ENCODE measurements around the gene TRIM33. TPM values are rescaled to one million over a fixed set of nuclear protein-coding genes. Genes with fewer than 3 reads are reported as not detected.

TRIM33 gene
- total and polyA plus RNA-seq, 2 of the 8 experiments (the other 6 are each of a cell fraction or from before 2014, with no cell fraction given), result 17.1 to 52.3 TPM

DNA sequence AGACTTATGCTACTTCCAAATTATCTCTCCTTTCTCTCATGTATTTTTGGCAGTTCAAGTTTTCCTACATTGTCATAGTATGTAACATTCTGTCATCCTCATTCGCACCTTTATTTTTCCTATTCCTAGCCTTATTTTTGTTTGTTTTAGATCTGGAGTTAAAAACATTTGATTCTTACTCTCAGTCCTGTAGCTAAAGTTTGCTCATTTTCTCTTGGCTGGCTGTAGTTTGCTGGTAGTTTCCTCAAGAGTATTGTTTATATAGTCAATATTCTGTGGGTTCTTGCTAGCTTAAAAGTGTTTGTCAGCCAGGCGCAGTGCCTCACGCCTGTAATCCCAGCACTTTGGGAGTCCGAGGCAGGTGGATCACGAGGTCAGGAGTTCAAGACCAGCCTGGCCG lies 29.8 kb upstream of the TRIM33 start:
- H3K4me2 ChIP-seq (ENCODE audit: insufficient read depth in 1 of 2, low read depth in 2 of 2, low read length in 2 of 2), result no peak overlapping the region
- no peak overlapping the region for H3K23ac ChIP-seq (ENCODE audit: insufficient read length)
- no peak overlapping the region for H2BK5ac ChIP-seq (ENCODE audit: low read depth, low read length)
- POLR2A ChIA-PET (ENCODE audit: partially characterized antibody), result no interaction called here
- no peak overlapping the region for H3K14ac ChIP-seq (ENCODE audit: insufficient read length)
- TF ChIP-seq GTF2F1 (IDR thresholded peaks at IDR 0.05; ENCODE audit: borderline replicate concordance, low read depth, low read length), result no peak
- TF ChIP-seq EZH2 (IDR thresholded peaks at IDR 0.05; ENCODE audit: low read depth, low read length, severe bottlenecking), result no peak
- H2BK20ac ChIP-seq (ENCODE audit: low read length), result no peak overlapping the region
- H3K23me2 ChIP-seq (ENCODE audit: low read depth, low read length), result no peaks in the 10 kb centered on the region
- no peak overlapping the region for H4K8ac ChIP-seq (ENCODE audit: extremely low read depth, insufficient read depth, low read length)
- H2BK15ac ChIP-seq (ENCODE audit: low read length), result no peak overlapping the region
- H3K56ac ChIP-seq (replicated peaks; ENCODE audit: insufficient read length, low read depth, low read length), result no peak overlapping the region
- no peaks in the 10 kb centered on the region for H3K4me1 ChIP-seq (replicated peaks in 1 of 4; ENCODE audit: control insufficient read depth in 3 of 4, insufficient read depth in 4 of 4, low read length in 3 of 4)
- CTCF ChIA-PET (ENCODE audit: partially characterized antibody), result no interaction called here
- H2AK5ac ChIP-seq (ENCODE audit: low read depth, low read length), result no peak overlapping the region
- H3K27me3 ChIP-seq (replicated peaks in 1 of 4; ENCODE audit: control insufficient read depth in 3 of 4, extremely low read depth in 1 of 4, insufficient read depth in 3 of 4, low read length in 3 of 4), result no peaks in the 10 kb centered on the region
- no peak overlapping the region for H3K18ac ChIP-seq (ENCODE audit: extremely low read depth, low read length)
- no peak overlapping the region for H3K4me3 ChIP-seq (ENCODE audit: extremely low read depth in 1 of 4, insufficient read depth in 2 of 4, low read depth in 3 of 4, low read length in 4 of 4)
- H3K79me2 ChIP-seq (ENCODE audit: control insufficient read depth in 1 of 2, insufficient read depth in 2 of 2, low read length in 2 of 2), result no peaks in the 10 kb centered on the region
- H2BK120ac ChIP-seq (replicated peaks; ENCODE audit: low read depth, low read length), result no peak overlapping the region
- DNase-seq (ENCODE audit: low read depth in 1 of 2, low spot score in 2 of 2), result no peak
- H3K9me3 ChIP-seq (ENCODE audit: insufficient read depth in 2 of 2, low read depth in 1 of 2, low read length in 1 of 2), result no peaks in the 10 kb centered on the region
- no peak overlapping the region for H3K27ac ChIP-seq (ENCODE audit: low read depth, low read length)
- FAIRE-seq, result no peak
- no peak overlapping the region for H2BK12ac ChIP-seq (ENCODE audit: low read depth, low read length)
- 92% methylated on average over 6 of the region's 6 CpGs; no CpG with 5 or more reads in 1 of the 2 experiments for WGBS, 2 experiments (ENCODE audit: extremely low coverage in 1 of 2, insufficient coverage in 1 of 2, insufficient read length in 1 of 2, insufficient replicate concordance in 2 of 2, low coverage in 1 of 2, low lambda C conversion rate in 2 of 2, missing lambda C conversion rate in 1 of 2)
- H4K20me1 ChIP-seq (replicated peaks in 1 of 2; ENCODE audit: control insufficient read depth in 1 of 2, insufficient read depth in 2 of 2, low read length in 2 of 2), result no peaks in the 10 kb centered on the region
- no peaks in the 10 kb centered on the region for H3K36me3 ChIP-seq (ENCODE audit: control insufficient read depth in 2 of 4, insufficient read depth in 4 of 4, low read length in 3 of 4)
- H3K4ac ChIP-seq (replicated peaks; ENCODE audit: insufficient read length, low read depth, low read length), result no peak overlapping the region
- H3K79me1 ChIP-seq (ENCODE audit: low read depth, low read length), result no peaks in the 10 kb centered on the region
- no peak overlapping the region for H4K91ac ChIP-seq (replicated peaks; ENCODE audit: insufficient read length, low read length)
- H2AFZ ChIP-seq (ENCODE audit: low read length), result no peak overlapping the region
- H4K5ac ChIP-seq (ENCODE audit: insufficient read length, low read depth, low read length), result no peak overlapping the region
- no peak overlapping the region for H3K9ac ChIP-seq (replicated peaks in 1 of 4; ENCODE audit: extremely low read depth in 1 of 4, low read depth in 3 of 4, low read length in 3 of 4)
